ENCODE results near the gene UNC119B.
A peak's percentile ranks its signal among the peaks of the same experiment; 100 is the strongest.
"Not testable (repeated sequence)": the region's sequence is repeated elsewhere in the genome, so short reads cannot be mapped to it uniquely, and the experiment has no call there.

The UNC119B gene

DNA sequence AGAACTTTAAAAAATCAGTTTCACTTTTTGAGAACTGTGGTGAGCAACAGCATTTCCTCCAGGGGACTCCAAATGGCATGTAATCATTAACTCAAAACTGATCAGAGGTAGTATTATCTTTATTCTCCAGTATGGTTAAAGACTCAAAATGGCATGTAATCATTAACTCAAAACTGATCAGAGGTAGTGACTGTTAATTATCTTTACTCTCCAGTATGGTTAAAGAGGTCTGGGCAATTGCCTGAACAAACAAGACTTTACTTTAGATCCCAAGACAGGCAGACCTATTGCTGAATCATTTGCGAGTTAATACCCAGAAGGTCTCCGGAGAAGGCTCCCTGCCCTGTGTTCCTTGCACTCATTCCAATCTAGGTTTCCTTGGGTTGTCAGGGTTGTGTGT lies 8.8 kb downstream of the UNC119B start:
- DNase-seq (ENCODE audit: low read depth, low spot score), result no peak

DNA sequence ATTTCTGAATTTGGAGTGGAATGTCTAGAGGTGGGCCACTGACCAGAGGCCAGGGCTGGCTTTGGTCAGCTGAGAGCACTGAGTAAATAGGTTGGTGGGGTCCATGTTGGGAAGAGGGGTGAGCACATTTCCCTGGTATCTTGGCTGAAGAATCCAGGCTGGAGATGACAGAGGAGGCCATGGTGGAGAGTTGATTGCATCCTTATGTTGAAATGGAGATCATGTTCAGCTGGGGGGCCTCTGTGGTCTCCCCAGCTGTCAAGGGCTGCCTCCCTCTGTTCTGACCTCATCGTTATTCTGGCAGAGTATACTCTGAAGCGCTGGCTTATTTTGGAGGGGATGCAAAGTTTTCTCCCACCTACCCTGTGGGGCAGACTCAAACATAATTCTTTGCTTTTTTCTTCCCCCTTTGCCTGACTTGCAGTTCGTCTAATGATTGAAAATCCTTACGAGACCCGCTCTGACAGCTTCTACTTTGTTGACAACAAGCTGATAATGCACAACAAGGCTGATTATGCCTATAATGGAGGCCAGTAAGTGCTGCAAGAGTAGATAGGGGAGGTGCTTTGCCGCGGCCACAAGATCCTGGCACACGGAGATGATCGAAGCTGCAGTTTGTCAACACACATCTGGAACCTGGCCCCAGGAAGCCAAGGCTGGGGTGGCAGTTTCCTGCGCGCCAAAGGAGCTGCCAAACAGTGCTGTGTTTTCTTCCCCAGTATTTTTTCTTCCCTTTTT lies 9.4 kb downstream of the UNC119B start:
- no peak for DNase-seq (ENCODE audit: low read depth, low spot score)

DNA sequence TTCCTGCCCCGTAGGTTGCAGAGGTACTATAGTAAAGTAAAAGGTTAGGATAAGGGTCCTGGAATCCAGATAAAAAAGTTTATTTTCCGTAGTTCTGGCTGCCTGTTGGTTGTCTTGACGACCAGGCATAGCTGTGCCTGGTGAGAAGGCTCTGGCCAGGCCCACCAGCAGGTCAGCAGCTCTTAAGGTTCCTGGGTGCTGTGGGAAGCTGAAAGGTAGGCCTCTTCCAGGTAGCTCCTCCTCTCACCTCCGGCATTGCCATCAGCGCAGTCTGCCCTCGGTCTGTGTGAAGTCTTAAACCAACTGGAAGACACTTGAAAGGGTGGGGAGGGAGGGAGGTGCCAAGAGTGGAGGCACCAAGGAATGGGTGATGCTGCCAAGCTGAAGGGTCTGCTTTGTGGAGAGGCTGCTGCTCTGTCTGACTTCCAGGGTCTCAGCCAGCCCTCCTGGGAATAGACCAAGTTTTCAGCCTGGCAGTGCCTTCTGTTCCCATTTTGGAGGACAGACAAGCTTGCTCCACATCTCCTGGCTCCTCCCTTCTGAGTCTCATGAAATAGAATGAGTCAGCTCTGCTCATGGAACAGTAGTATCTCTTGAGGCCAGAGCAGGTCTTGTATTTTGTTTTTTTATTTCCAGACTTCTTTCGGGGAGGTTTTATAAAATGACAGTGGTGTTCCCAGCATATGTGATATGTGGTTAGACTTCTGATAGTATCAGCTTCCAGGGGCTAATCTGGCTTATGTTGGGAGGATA lies 10.2 kb downstream of the UNC119B start:
- DNase-seq (ENCODE audit: low read depth, low spot score), result no peak

DNA sequence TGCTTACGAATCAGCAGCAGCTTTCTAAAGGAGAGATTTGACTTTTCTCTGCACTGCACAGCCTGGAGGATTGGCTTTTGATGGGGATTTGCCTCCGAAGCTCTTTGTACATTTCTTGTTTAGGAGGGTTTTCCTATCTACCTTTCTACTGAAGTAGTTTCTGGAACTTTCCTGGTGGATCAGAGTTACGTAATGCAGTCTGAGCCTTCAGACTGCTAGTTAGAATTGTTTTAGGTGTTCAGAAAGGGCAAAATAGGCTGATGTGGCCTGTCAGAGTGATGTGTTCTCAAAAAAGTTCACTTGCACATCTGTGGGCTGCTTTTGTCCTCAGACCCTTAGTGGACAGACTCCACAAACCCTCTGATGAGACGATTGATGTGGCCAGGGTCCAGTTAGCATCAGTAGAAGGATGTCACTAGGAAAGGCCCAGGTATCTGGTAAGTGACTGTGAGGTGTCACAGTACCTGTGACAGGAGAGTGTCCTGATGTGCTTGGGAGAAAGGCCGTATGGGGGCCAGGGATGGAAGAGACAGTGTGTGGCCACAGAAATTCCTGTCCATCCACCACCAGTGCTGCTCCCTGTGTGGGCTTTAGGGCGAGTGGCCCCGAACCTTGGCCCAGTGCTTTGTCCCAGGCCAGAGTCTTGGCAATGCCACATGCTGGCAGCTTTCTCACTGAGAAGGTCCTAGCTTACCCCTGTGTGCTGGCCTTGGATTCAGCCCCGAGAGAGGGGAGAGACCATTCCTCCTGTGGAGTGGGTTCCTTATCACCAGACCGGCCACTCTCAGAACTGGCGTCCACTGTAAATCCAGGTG lies 10.9 kb downstream of the UNC119B start:
- no peak for DNase-seq (ENCODE audit: low read depth, low spot score)

DNA sequence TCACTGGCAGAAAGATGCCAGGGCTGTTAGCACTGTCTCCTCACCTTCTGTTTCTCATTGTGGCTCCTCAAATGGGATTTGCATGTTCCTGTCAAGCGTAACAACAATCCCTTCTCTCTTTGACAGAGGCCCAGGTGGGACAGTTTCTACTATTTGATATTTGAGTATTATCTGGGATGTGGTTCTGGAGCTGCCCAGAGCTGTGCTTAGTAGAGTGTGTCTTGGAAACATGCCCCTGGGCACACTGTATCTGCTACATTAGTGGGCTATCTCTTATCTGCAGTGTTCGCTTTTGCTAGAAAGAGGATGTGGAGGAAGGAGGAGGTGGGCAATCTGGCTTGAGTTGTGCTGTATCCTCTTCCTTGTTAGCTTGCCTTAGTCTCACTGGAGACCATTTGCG lies 11.6 kb downstream of the UNC119B start:
- no peak for DNase-seq (ENCODE audit: low read depth, low spot score)

DNA sequence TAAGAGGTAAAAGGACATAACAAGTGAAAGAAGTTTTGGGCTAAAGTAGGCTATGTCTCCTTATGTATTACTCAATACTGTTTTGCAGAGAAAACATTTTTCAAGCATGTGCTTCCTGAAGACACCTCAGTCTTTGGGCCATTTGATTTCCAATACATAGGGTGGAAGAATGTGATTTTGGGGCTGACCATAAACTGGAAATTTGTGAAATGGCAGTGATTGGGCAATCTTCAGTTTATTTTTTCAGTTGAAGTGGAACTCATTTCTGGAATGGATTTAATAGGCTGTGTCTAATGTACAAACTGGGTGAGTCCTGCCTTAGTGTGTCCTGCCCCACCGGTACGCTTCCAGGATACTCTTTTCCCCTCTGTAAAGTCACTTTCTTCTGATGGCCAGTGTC lies 12.5 kb downstream of the UNC119B start:
- DNase-seq (ENCODE audit: low read depth, low spot score), result no peak

DNA sequence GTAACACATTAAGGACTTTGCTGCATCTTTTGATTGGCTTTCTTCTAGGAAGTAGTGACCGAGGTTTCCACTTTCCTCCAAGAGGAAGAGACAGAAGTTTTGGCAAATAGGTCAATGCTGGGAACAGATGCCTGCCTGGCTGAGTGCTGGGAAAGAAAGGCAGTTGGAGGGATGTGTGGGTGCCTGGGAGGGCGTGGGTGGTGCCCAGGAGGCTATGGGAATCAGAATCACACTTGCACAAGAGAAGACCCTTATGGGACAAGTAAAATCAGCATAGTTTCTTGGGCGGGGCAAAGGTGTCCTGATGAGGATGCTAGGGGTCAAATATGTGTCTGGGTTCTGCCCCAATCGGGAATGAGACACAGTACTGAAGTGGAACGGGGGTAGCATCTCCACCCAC lies 14.5 kb downstream of the UNC119B start:
- DNase-seq (ENCODE audit: low read depth, low spot score), result no peak

DNA sequence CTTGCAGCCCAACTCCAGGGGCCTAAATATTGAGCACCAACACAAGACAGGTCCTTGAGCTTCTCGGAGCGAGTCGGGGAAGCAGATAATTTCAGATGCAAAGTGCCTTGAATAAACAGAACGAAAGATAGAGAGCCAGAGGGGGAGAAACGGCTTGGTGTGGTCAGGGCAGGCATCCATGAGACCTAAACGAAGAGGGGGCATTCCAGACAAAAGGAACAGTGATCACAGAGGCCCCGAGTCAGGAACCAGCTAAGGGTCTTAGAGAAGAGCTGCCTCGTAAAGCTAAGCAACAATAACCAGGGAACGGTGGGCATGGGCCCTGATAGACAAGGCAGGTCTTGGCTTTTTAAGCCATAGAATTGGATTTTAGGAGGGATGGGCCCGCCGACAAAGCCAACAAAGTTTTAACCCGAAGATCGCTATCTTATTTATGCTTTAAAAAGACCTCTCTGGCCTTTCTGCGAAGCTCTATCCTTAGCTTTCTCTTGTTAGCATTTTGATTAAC lies 14.9 kb downstream of the UNC119B start:
- DNase-seq (ENCODE audit: low read depth, low spot score), result no peak

DNA sequence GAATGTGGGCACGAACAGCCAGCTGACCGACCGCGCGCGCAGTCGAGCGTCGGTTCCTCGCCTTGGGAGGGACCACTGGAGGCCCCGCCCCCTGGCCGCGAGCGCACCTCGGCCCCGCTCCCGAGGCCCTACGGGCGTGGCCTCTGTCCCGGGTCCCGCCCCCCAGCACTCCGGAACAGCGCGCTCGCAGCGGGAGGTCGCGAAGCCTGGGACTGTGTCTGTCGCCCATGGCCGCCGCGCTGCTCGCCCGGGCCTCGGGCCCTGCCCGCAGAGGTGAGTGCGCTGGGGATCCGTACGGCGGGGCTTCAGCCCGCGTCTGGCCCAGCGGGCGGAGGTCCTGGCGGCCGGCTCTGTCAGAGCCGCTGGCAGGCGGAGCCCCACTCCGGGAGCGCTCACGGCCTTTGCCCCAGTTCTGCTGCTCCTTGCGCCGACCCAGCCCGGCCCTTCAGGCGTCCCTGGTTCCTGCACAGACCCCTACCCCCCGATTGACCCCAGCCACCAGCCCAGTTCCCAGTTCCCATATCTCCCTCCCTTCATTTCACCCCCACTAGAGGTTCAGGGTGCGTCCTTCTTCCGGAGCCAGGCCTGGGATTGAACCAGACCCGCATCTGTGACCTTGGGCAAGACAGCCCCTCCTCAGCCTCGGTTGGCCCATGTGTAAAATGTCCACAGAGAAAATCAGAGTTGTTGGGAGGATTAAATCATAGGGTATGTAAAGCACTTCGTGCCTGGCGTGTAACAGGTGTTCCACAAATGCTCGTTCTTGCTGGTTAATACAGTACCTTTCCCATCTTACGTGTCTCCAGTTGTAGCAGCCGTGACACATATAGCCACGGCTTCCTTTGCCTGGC lies 15.6 kb downstream of the UNC119B start, which contains the start of gene ACADS:
ACADS (plus strand) TSS at position 168 of the 851 bp plus-strand sequence; CDS start at position 228, 60 bp downstream.
- peak; percentile 36 for DNase-seq (ENCODE audit: low read depth, low spot score)

DNA sequence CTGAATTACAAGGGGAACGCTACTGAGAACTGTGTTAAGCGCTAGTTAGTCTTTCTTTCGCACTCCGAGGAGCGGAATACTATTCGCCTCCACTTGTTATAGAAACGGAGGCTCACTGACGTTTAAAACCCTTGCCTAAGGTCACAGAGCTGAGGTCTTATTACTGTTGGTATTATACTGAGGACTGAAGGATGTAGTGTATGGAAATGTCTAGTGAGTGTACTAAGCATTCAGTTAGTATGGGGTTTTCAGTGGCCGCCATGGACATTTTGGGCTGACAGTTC lies 16.2 kb downstream of the UNC119B start:
- DNase-seq (ENCODE audit: low read depth, low spot score), result no peak

DNA sequence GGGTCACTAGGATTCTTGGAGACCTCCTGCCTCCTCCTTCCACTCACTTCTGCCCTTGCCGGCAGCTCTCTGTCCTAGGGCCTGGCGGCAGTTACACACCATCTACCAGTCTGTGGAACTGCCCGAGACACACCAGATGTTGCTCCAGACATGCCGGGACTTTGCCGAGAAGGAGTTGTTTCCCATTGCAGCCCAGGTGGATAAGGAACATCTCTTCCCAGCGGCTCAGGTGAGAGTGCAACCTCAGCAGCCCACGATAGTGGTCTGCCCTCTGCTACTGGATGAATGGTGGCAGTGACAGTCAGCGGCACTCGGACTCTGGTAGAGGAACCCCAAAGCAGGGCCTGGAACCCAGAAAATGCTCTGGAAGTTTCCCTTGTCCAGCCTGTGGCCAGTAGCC lies 16.7 kb downstream of the UNC119B start:
- DNase-seq (ENCODE audit: low read depth, low spot score), result no peak

DNA sequence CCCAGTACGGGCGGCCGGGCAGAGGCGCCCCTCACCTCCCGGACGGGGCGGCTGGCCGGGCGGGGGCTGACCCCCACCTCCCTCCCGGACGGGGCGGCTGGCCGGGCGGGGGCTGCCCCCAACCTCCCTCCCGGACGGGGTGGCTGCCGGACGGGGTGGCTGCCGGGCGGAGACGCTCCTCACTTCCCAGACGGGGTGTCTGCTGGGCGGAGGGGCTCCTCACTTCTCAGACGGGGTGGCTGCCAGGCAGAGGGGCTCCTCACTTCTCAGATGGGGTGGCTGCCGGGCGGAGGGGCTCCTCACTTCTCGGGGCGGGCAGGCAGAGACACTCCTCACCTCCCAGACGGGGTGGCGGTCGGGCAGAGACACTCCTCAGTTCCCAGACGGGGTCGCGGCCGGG lies 21.9 kb downstream of the UNC119B start:
- not testable (repeated sequence) for DNase-seq (ENCODE audit: low read depth, low spot score)

DNA sequence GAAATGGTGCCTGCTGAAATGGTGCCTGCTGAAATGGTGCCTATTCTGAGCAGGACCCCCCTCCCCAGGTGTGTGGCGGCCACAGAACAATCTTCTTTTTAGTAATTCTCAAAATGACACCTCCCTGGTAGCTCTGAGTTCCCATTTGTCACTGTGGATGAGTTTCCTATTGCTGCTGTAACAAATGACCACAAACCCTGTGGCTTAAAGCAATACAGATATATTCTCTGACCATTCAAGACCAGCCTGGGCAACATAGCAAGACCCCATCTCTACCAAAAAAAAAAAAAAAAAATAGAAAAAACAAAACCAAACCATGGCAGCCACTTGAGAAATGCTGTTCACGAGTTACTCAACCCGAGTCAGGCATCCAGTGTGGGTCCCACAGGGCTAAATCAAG lies 23.3 kb downstream of the UNC119B start:
- no peak for DNase-seq (ENCODE audit: low read depth, low spot score)

DNA sequence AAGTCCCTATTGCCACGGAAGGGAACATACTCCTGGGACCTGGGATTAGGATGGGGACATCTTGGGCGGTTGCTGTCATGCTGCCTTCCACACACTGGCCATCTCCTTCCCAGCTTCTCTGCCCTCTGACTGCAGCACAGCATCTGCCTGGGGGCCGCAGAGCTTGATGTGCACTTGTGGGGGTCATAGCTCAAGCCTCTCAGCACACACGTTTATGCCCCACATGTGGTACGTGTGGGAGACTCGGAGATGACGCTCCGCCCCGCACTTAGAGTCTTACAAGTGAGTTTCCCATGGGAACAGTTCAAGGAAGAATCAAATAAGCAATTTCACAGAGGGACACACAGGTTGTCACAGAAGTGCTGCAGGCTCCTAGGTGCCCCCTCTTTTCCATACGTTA lies 24.0 kb downstream of the UNC119B start:
- no peak for DNase-seq (ENCODE audit: low read depth, low spot score)

DNA sequence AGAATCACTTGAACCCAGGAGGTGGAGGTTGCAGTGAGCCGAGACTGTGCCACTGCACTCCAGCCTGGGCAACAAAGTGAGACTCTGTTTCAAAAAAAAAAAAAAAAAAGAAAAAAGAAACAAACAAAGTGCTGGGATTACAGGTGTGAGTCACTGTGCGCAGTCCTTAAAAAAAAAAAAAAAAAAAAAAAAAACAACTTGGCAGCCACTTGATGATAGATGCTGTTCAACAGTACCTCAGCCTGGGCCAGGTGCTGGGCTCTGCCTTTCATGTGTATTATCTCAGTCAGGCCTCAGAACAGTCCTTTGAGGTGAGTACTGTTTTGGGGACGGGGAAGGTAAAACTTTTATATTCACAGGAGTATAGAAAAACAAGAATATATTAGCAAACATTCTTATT lies 24.9 kb downstream of the UNC119B start:
- no peak for DNase-seq (ENCODE audit: low read depth, low spot score)

DNA sequence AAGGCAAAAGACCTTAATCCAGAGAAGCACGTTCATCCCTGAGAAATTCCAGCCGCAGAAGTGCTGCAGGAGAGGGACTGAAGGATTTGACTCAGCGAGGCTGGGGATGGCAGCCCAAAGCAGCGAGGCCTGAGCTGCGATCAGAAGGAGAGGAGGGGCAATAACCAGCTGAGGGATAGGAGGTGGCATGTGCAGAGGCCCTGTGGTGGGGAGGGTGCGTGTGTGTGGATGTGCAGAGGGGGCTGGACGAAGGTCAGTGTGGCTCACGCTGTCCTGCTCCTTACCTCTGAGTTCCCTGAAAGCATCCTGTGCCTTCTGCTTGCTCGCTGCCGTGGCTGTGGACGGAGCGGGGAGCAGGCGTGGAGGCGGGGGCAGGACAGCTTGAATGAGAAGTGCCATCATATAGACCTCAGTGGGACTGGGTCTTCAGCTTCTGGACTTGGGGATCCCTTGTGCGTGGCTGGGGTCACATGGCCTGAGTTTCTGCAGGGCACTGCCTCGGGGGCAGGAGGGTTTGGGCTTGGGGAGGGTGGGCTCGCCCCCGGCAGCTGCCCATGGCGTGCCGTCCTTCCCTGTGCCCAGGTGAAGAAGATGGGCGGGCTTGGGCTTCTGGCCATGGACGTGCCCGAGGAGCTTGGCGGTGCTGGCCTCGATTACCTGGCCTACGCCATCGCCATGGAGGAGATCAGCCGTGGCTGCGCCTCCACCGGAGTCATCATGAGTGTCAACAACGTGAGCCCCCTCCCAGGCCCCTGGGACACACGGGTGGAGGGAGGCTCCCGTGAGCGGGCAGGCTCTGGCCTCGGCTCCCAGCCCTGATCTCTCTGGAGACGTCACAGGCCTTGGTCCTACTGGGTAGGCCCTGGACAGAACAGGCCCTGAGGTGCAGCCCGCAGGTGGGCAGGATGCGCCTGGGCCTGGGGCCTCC lies 26.4 kb downstream of the UNC119B start:
- DNase-seq (ENCODE audit: low read depth, low spot score), result no peak

DNA sequence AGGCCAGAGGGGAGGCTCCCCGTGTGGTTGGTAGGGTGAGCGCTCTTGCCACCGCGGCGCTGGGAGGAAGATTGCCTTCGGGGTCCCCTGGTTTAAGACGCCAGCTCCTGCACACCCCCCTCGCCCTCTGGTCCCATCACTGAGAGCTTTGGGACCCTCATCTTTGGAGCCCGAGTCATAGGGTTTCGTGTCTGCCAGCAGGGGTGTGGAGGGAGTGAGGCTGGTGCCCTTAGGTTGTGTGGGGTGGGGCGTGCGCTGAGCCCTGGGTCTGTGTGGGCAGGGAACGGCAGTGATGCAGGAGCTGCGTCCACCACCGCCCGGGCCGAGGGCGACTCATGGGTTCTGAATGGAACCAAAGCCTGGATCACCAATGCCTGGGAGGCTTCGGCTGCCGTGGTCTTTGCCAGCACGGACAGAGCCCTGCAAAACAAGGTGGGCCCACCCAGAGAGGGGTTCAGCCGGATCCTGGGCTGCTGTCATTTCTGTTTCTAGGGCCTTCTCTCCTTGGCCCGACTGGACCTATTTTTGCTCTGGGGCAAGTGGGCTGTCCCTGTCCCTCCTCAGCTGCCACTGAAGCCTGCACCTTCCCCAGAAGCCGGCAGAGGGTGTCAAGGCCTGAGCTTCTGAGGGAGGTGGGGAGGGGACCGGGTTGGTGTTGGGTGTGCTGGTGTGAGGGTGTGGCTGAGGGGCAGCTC lies 27.4 kb downstream of the UNC119B start:
- no peak for DNase-seq (ENCODE audit: low read depth, low spot score)

DNA sequence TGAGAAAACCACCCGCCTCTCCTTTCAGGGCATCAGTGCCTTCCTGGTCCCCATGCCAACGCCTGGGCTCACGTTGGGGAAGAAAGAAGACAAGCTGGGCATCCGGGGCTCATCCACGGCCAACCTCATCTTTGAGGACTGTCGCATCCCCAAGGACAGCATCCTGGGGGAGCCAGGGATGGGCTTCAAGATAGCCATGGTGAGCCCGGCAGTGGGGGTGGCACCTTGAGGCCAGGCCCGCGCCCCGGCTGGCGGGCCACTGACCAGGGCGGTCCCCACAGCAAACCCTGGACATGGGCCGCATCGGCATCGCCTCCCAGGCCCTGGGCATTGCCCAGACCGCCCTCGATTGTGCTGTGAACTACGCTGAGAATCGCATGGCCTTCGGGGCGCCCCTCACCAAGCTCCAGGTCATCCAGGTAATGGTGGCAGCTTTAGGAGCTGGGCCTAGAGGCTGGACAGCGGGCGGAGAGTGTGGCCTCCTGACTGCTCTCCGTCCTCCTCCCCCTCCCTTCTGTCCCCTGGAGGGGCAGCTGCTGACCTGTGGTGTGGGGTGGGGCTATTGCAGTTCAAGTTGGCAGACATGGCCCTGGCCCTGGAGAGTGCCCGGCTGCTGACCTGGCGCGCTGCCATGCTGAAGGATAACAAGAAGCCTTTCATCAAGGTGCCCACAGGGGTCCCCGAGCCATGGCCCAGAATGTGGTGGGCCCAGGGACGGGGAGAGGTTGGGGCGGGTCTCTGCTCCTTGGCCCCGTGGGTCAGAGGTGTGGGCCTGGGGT lies 28.2 kb downstream of the UNC119B start:
- no peak for DNase-seq (ENCODE audit: low read depth, low spot score)
